Measurements from ENCODE around the gene SLC44A5. TPM values are rescaled to one million over a fixed set of nuclear protein-coding genes. Genes with fewer than 3 reads are reported as not detected.

The SLC44A5 gene
- polyA plus RNA-seq, 3 donors: not detected

- Histone ChIP-seq H3K27me3 (ENCODE audit: control insufficient read depth in 2 of 2, insufficient read depth in 2 of 2, low read length in 2 of 2) (no peaks in the 10 kb centered on the region), H4K20me1 (ENCODE audit: insufficient read depth, low read length) (no peaks in the 10 kb centered on the region), H3K4me2 (replicated peaks; ENCODE audit: extremely low read depth, low read length, poor library complexity, severe bottlenecking) (no peak overlapping the region), H3K9ac (ENCODE audit: insufficient read depth, low read length, poor library complexity, severe bottlenecking) (no peak overlapping the region), H3K27ac (ENCODE audit: low read depth in 1 of 2, low read length in 2 of 2) (no peak overlapping the region), H3K4me1 (ENCODE audit: control insufficient read depth in 1 of 2, insufficient read depth in 2 of 2, low read length in 2 of 2) (no peaks in the 10 kb centered on the region), H2AFZ (ENCODE audit: insufficient read depth, low read depth, low read length, poor library complexity, severe bottlenecking) (no peak overlapping the region), H3K79me2 (ENCODE audit: insufficient read depth, low read length) (no peaks in the 10 kb centered on the region), H3K36me3 (replicated peaks in 1 of 2; ENCODE audit: control insufficient read depth in 1 of 2, insufficient read depth in 2 of 2, low read length in 2 of 2) (no peaks in the 10 kb centered on the region), H3K9me3 (replicated peaks in 1 of 2; ENCODE audit: control insufficient read depth in 1 of 2, insufficient read depth in 1 of 2, low read length in 2 of 2) (no peaks in the 10 kb centered on the region), H3K4me3 (replicated peaks in 1 of 3; ENCODE audit: low read depth in 2 of 3, low read length in 3 of 3) (no peak overlapping the region)
- H3K27ac Mint-ChIP-seq: no peak overlapping the region
- H3K9me3 Mint-ChIP-seq: no peaks in the 10 kb centered on the region
- no peaks in the 10 kb centered on the region for H3K4me1 Mint-ChIP-seq
- no peaks in the 10 kb centered on the region for H3K36me3 Mint-ChIP-seq
- H3K27me3 Mint-ChIP-seq (ENCODE audit: low read depth in 3 of 3): peaks cover 0 to 2% (median 0%) of the 10 kb centered on the region in 3 donors
- DNase-seq: no peak
- H3K4me3 Mint-ChIP-seq: no peak overlapping the region
- no peak for TF ChIP-seq CTCF (IDR thresholded peaks at IDR 0.05)
- intact Hi-C loops (cut with micrococcal nuclease): no loop called here
These were observed 280.3 kb downstream of the SLC44A5 start for GRCh38 chr1:75330624-75331023.

GRCh38 chr1:75328691-75329090, 282.2 kb downstream of the SLC44A5 start:
- Histone ChIP-seq H4K20me1 (ENCODE audit: insufficient read depth, low read length) (no peaks in the 10 kb centered on the region), H3K27ac (ENCODE audit: low read depth in 1 of 2, low read length in 2 of 2) (no peak overlapping the region), H3K4me3 (replicated peaks in 1 of 3; ENCODE audit: low read depth in 2 of 3, low read length in 3 of 3) (no peak overlapping the region), H3K9me3 (replicated peaks in 1 of 2; ENCODE audit: control insufficient read depth in 1 of 2, insufficient read depth in 1 of 2, low read length in 2 of 2) (no peaks in the 10 kb centered on the region), H3K36me3 (replicated peaks in 1 of 2; ENCODE audit: control insufficient read depth in 1 of 2, insufficient read depth in 2 of 2, low read length in 2 of 2) (no peaks in the 10 kb centered on the region), H3K9ac (ENCODE audit: insufficient read depth, low read length, poor library complexity, severe bottlenecking) (no peak overlapping the region), H2AFZ (ENCODE audit: insufficient read depth, low read depth, low read length, poor library complexity, severe bottlenecking) (no peak overlapping the region), H3K27me3 (ENCODE audit: control insufficient read depth in 2 of 2, insufficient read depth in 2 of 2, low read length in 2 of 2) (no peaks in the 10 kb centered on the region), H3K79me2 (ENCODE audit: insufficient read depth, low read length) (no peaks in the 10 kb centered on the region), H3K4me2 (replicated peaks; ENCODE audit: extremely low read depth, low read length, poor library complexity, severe bottlenecking) (no peak overlapping the region), H3K4me1 (ENCODE audit: control insufficient read depth in 1 of 2, insufficient read depth in 2 of 2, low read length in 2 of 2) (no peaks in the 10 kb centered on the region)
- H3K4me3 Mint-ChIP-seq: no peak overlapping the region
- peaks cover 0 to 2% (median 0%) of the 10 kb centered on the region in 7 donors for H3K9me3 Mint-ChIP-seq
- H3K27ac Mint-ChIP-seq: no peak overlapping the region
- no peaks in the 10 kb centered on the region for H3K36me3 Mint-ChIP-seq
- intact Hi-C loops (cut with micrococcal nuclease): no loop called here
- 30% methylated on average over 3 of the region's 4 CpGs for WGBS (ENCODE audit: insufficient coverage)
- no peak for TF ChIP-seq CTCF (IDR thresholded peaks at IDR 0.05)
- peaks cover 0 to 2% (median 0%) of the 10 kb centered on the region in 3 donors for H3K27me3 Mint-ChIP-seq (ENCODE audit: low read depth in 3 of 3)
- DNase-seq: no peak
- no peaks in the 10 kb centered on the region for H3K4me1 Mint-ChIP-seq
